Endothelial cell of umbilical vein (primary cell): Measurements from ENCODE around the gene ATG7. TPM values are rescaled to one million over a fixed set of nuclear protein-coding genes. Genes with fewer than 3 reads are reported as not detected.
A peak's percentile ranks its signal among the peaks of the same experiment; 100 is the strongest.
"Not testable (repeated sequence)": the region's sequence is repeated elsewhere in the genome, so short reads cannot be mapped to it uniquely, and the experiment has no call there.

Experiments
- BruUV-seq: library from RNA; stranded (reverse); fragments of 400-500 nt; replicated peaks from 2 replicates; lab custom pipeline; 2021; lab: Mats Ljungman, UMichigan
- CTCF ChIA-PET: fragments of 300-600, 350-600 bp; sonication (Branson Sonifier 250); formaldehyde crosslinking; loops from one replicate; lab custom pipeline; 2021; ENCODE audit warnings: antibody characterized with exemption, inconsistent platforms; lab: Charles Lee
- POLR2A ChIA-PET: fragments of 300-600, 350-600 bp; sonication (Branson Sonifier 250); formaldehyde crosslinking; loops from one replicate; lab custom pipeline; 2021; ENCODE audit warnings: antibody characterized with exemption, inconsistent platforms; lab: Charles Lee
- DNase-seq: peaks from one replicate; pipeline ENCODE4 v3.0.0-alpha.2; 2011; ENCODE audit warnings: low read depth, low spot score
- FAIRE-seq: peaks from 2 replicates; lab custom pipeline; 2011; peaks lifted over from hg19 to GRCh38; lab: Jason Lieb, UNC
- H2AFZ ChIP-seq: 2 replicates; pipeline ENCODE4 v1.6.0; 2012; ENCODE audit warnings: low read depth, low read length, control low read depth, inconsistent platforms
- H3K27ac ChIP-seq: 2 replicates; pipeline ENCODE4 v1.5.1; 2011; ENCODE audit warnings: low read depth, mild to moderate bottlenecking, control low read depth, low read length, moderate library complexity; ENCODE audit not compliant: insufficient read depth
- H3K27me3 ChIP-seq, 2 experiments: 2 replicates each; pipeline versions ENCODE4 v1.6.0 to v1.6.1; 2011; ENCODE audit warnings: low read length in 2 of 2, mixed read lengths in 1 of 2; ENCODE audit not compliant: control insufficient read depth in 2 of 2, insufficient read depth in 2 of 2
- H3K36me3 ChIP-seq, 2 experiments: 2 replicates in 1 of 2; 3 replicates in 1 of 2; pipeline ENCODE4 v1.5.1; 2011; ENCODE audit warnings: low read length in 2 of 2, mild to moderate bottlenecking in 1 of 2, moderate library complexity in 1 of 2; ENCODE audit not compliant: control insufficient read depth in 2 of 2, insufficient read depth in 2 of 2; ENCODE audit errors: extremely low read depth in 1 of 2
- H3K4me1 ChIP-seq: 3 replicates; pipeline ENCODE4 v1.5.1; 2011; ENCODE audit warnings: mild to moderate bottlenecking, low read length; ENCODE audit not compliant: control insufficient read depth, insufficient read depth; ENCODE audit errors: extremely low read depth
- H3K4me2 ChIP-seq: 2 replicates; pipeline ENCODE4 v1.6.1; 2011; ENCODE audit warnings: low read length, control low read depth, mixed read lengths; ENCODE audit not compliant: insufficient read depth
- H3K4me3 ChIP-seq, 3 experiments: fragments of 200-600 bp in 1 of 3; sonication (generic), shearing (Covaris generic) in 1 of 3; replicated peaks in 1 of 3; 2 replicates each; pipeline ENCODE4 v1.5.1; 2011 to 2016; ENCODE audit warnings: control low read depth in 3 of 3, low read length in 3 of 3, mild to moderate bottlenecking in 2 of 3, inconsistent platforms in 1 of 3, low read depth in 1 of 3, moderate library complexity in 1 of 3; ENCODE audit not compliant: insufficient read depth in 1 of 3
- H3K79me2 ChIP-seq: 2 replicates; pipeline ENCODE4 v1.6.0; 2012; ENCODE audit warnings: low read length, inconsistent platforms; ENCODE audit not compliant: control insufficient read depth, insufficient read depth
- H3K9ac ChIP-seq: replicated peaks from 2 replicates; pipeline ENCODE3; 2011; ENCODE audit warnings: low read length, control low read depth; ENCODE audit not compliant: insufficient read depth; ENCODE audit errors: extremely low read depth
- H3K9me1 ChIP-seq: replicated peaks from 3 replicates; pipeline ENCODE4 v1.6.0; 2011; ENCODE audit warnings: mild to moderate bottlenecking, low read length; ENCODE audit not compliant: control insufficient read depth, insufficient read depth; ENCODE audit errors: extremely low read depth
- H3K9me3 ChIP-seq: replicated peaks from 2 replicates; pipeline ENCODE4 v1.5.1; 2012; ENCODE audit warnings: low read length, inconsistent platforms; ENCODE audit not compliant: control insufficient read depth, insufficient read depth
- H4K20me1 ChIP-seq: replicated peaks from 2 replicates; pipeline ENCODE3; 2011; ENCODE audit warnings: mild to moderate bottlenecking, low read length; ENCODE audit not compliant: control insufficient read depth, insufficient read depth; ENCODE audit errors: extremely low read depth
- EZH2 ChIP-seq: IDR thresholded peaks from 2 replicates; pipeline ENCODE4 v1.6.1; 2012; ENCODE audit warnings: borderline replicate concordance, low read depth, mild to moderate bottlenecking, moderate library complexity, low read length, inconsistent platforms; ENCODE audit not compliant: severe bottlenecking
- FOS ChIP-seq: IDR thresholded peaks from 2 replicates; pipeline ENCODE4 v1.6.1; 2011; ENCODE audit warnings: mild to moderate bottlenecking, low read length, moderate library complexity, borderline replicate concordance; ENCODE audit not compliant: insufficient read depth
- GATA2 ChIP-seq: IDR thresholded peaks from 2 replicates; pipeline ENCODE4 v1.7.0; 2011; ENCODE audit warnings: low read depth, mild to moderate bottlenecking, moderate library complexity, mixed read lengths, low read length; ENCODE audit not compliant: insufficient read length, insufficient read depth
- JUN ChIP-seq: IDR thresholded peaks from 2 replicates; pipeline ENCODE4 v1.6.1; 2011; ENCODE audit warnings: borderline replicate concordance, low read depth; ENCODE audit not compliant: insufficient read length, insufficient read depth
- MYC ChIP-seq: IDR thresholded peaks from one replicate; pipeline ENCODE4 v1.6.1; 2011; ENCODE audit warnings: mild to moderate bottlenecking, low read depth, low read length
- POLR2A ChIP-seq: IDR thresholded peaks from 2 replicates; pipeline ENCODE4 v1.6.1; 2012; ENCODE audit warnings: low read depth, mild to moderate bottlenecking, control low read depth, low read length
- POLR2AphosphoS5 ChIP-seq: IDR thresholded peaks from 2 replicates; pipeline ENCODE4 v1.6.1; 2012; ENCODE audit warnings: low read depth, mild to moderate bottlenecking, control low read depth, low read length, moderate library complexity; ENCODE audit not compliant: insufficient read depth
- dilution Hi-C: fragments of 300-500 bp; cut with MboI; formaldehyde crosslinking; loops from one replicate; pipeline ENCODE4 v1.15.0; 2019; ENCODE audit warnings: low sequenced_read_pairs; ENCODE audit not compliant: extremely low pct_ligation_motif_present
- intact Hi-C: fragments of 100-400 bp; cut with micrococcal nuclease; formaldehyde crosslinking; loops from one replicate; pipeline ENCODE4 v1.10.0; 2022
- polyA plus RNA-seq, 4 experiments: library from polyadenylated mRNA; depleted of rRNA in 3 of 4; stranded (reverse) in 3 of 4; unstranded in 1 of 4; fragments of >200 nt; gene quantifications; 2 replicates each; pipeline versions ENCODE4 v1.2.1 to v1.2.3, GENCODE V29; 2011 to 2012; ENCODE audit warnings: missing spikeins in 1 of 4
- total RNA-seq: library from RNA; stranded (reverse); gene quantifications from 2 replicates; pipeline ENCODE4 v1.2.3, GENCODE V29; 2021

ATG7 gene
- total and polyA plus RNA-seq, 2 donors (not counting 3 experiments of a cell fraction or from before 2014, with no cell fraction given): 30.8 to 48.3 TPM

- Histone ChIP-seq H3K9ac (no peak overlapping the region), H3K4me3 (no peak overlapping the region), H3K36me3 (no peaks in the 10 kb centered on the region), H4K20me1 (no peaks in the 10 kb centered on the region), H3K9me3 (no peaks in the 10 kb centered on the region), H3K4me1 (peaks cover 3% of the 10 kb centered on the region), H3K9me1 (no peaks in the 10 kb centered on the region), H2AFZ (no peak overlapping the region), H3K27ac (no peak overlapping the region), H3K4me2 (no peak overlapping the region), H3K79me2 (no peaks in the 10 kb centered on the region), H3K27me3 (no peaks in the 10 kb centered on the region)
- ChIA-PET CTCF (interaction anchor here (1.7 kb wide), 1 partner anchor 10 kb away, joined by 4 read pairs; no protein-coding TSS in a partner anchor), POLR2A (no interaction called here)
- TF ChIP-seq MYC: no peak
- no peak for TF ChIP-seq POLR2A
- no peak for TF ChIP-seq JUN
- TF ChIP-seq GATA2: no peak
- no peak for TF ChIP-seq FOS
- TF ChIP-seq EZH2: no peak
- intact Hi-C loops: no loop called here
- DNase-seq (peak; percentile 47), FAIRE-seq (no peak)
- BruUV-seq: no TSS peak
- dilution Hi-C loops: no loop called here
Observed at GRCh38 chr3:11459186-11459824, 187.1 kb downstream of the ATG7 start.

GRCh38 chr3:11461226-11461625 is 189.0 kb downstream of the ATG7 start:
- DNase-seq (no peak), FAIRE-seq (no peak)
- H3K27me3 ChIP-seq: no peaks in the 10 kb centered on the region
- H3K27ac ChIP-seq: no peak overlapping the region
- no peaks in the 10 kb centered on the region for H3K9me1 ChIP-seq
- no peaks in the 10 kb centered on the region for H4K20me1 ChIP-seq
- H3K79me2 ChIP-seq: no peaks in the 10 kb centered on the region
- no TSS peak for BruUV-seq
- no peak overlapping the region for H3K9ac ChIP-seq
- intact Hi-C loops: no loop called here
- no peaks in the 10 kb centered on the region for H3K4me1 ChIP-seq
- H3K4me3 ChIP-seq: no peak overlapping the region
- CTCF ChIA-PET: no interaction called here
- dilution Hi-C loops: no loop called here
- H3K9me3 ChIP-seq: no peaks in the 10 kb centered on the region
- H3K36me3 ChIP-seq: no peaks in the 10 kb centered on the region
- POLR2A ChIA-PET: no interaction called here
- no peak for TF ChIP-seq POLR2AphosphoS5
- TF ChIP-seq FOS: no peak
- no peak for TF ChIP-seq GATA2
- no peak for TF ChIP-seq POLR2A
- TF ChIP-seq MYC: no peak
- TF ChIP-seq EZH2: no peak
- TF ChIP-seq JUN: no peak
- no peak overlapping the region for H2AFZ ChIP-seq
- no peak overlapping the region for H3K4me2 ChIP-seq

GRCh38 chr3:11462673-11463072 is 190.5 kb downstream of the ATG7 start:
- POLR2A ChIA-PET, H3K79me2 ChIP-seq, H3K27ac ChIP-seq, H3K27me3 ChIP-seq, H2AFZ ChIP-seq, H3K36me3 ChIP-seq, H3K4me1 ChIP-seq, H3K9me3 ChIP-seq, H4K20me1 ChIP-seq, H3K4me3 ChIP-seq, DNase-seq, dilution Hi-C loops, H3K4me2 ChIP-seq, H3K9ac ChIP-seq, BruUV-seq, H3K9me1 ChIP-seq, intact Hi-C loops, FAIRE-seq: not testable (repeated sequence)
- CTCF ChIA-PET: interaction anchor here (0.6 to 1.4 kb wide), 3 partner anchors 9 to 24 kb away, joined by 3 read pairs; no protein-coding TSS in a partner anchor
